OCI-LY3 (cell line): Measurements from ENCODE around the gene DCTN2.
"Not testable (repeated sequence)": the region's sequence is repeated elsewhere in the genome, so short reads cannot be mapped to it uniquely, and the experiment has no call there.

Experiments
- EZH2phosphoT487 ChIP-seq: fragments of 200-600 bp; shearing (Covaris generic); IDR thresholded peaks from 2 replicates; pipeline ENCODE4 v1.6.1; 2018; ENCODE audit warnings: antibody characterized with exemption, mixed run types, low read depth
- TF ChIP-seq, protein P1 (sequence below): fragments of 200-600, 300-600 bp; sonication (generic); IDR thresholded peaks from 2 replicates; pipeline ENCODE4 v1.5.1; 2014; ENCODE audit warnings: antibody characterized with exemption, low read length, low read depth

DNA sequence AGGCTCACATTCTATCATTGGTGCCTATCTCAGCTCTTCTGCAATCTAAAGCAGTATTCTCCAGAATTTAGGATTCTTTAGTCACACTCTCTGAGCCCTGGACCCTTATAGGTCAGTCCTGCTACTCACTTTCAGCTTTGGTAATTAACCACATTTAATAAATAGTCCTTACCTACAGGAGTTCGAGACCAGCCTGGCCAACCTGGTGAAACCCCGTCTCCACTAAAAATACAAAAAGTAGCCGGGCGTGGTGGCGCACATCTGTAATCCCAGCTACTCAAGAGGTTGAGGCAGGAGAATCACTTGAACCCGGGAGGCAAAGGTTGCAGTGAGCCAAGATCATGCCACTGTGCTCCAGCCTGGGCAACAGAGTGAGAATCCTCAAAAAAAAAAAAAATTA lies 33.3 kb downstream of the DCTN2 start:
- TF ChIP-seq, protein P1, sequence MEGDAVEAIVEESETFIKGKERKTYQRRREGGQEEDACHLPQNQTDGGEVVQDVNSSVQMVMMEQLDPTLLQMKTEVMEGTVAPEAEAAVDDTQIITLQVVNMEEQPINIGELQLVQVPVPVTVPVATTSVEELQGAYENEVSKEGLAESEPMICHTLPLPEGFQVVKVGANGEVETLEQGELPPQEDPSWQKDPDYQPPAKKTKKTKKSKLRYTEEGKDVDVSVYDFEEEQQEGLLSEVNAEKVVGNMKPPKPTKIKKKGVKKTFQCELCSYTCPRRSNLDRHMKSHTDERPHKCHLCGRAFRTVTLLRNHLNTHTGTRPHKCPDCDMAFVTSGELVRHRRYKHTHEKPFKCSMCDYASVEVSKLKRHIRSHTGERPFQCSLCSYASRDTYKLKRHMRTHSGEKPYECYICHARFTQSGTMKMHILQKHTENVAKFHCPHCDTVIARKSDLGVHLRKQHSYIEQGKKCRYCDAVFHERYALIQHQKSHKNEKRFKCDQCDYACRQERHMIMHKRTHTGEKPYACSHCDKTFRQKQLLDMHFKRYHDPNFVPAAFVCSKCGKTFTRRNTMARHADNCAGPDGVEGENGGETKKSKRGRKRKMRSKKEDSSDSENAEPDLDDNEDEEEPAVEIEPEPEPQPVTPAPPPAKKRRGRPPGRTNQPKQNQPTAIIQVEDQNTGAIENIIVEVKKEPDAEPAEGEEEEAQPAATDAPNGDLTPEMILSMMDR, result not testable (repeated sequence)
- TF ChIP-seq EZH2phosphoT487, result not testable (repeated sequence)
